OCI-LY7 (cell line): ENCODE results near the gene KLHL3.

Experiments
- EZH2phosphoT487 ChIP-seq: fragments of 200-600 bp; sonication (generic); IDR thresholded peaks from 2 replicates; pipeline ENCODE4 v1.6.1; 2018; ENCODE audit warnings: low read depth, borderline replicate concordance, mild to moderate bottlenecking, mixed run types, antibody characterized with exemption, low read length, moderate library complexity, mixed read lengths
- TF ChIP-seq, protein P1 (sequence below): fragments of 200-600 bp; sonication (generic); conservative IDR thresholded peaks from 2 replicates; pipeline ENCODE4 v1.5.1; 2014; ENCODE audit warnings: mild to moderate bottlenecking, antibody characterized with exemption, low read length, moderate library complexity, mixed read lengths

DNA sequence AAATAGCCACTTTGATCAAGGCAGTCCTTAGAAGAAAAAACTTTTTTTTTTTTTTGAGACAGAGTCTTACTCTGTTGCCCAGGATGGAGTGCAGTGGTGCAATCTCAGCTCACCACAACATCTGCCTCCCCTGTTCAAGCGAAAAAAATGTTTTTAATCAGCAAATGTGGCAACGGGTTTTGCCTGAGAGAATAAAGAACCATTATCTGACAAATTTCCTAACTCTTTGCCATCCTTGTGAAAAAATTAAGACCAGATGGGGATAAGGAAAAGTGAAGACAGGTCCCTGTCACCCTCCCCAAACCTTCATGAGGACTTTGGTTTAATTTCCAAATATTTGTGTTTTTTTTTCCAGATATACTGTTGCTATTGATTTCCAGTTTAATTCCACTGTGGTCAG, 129.5 kb downstream of the KLHL3 start:
- TF ChIP-seq, protein P1, sequence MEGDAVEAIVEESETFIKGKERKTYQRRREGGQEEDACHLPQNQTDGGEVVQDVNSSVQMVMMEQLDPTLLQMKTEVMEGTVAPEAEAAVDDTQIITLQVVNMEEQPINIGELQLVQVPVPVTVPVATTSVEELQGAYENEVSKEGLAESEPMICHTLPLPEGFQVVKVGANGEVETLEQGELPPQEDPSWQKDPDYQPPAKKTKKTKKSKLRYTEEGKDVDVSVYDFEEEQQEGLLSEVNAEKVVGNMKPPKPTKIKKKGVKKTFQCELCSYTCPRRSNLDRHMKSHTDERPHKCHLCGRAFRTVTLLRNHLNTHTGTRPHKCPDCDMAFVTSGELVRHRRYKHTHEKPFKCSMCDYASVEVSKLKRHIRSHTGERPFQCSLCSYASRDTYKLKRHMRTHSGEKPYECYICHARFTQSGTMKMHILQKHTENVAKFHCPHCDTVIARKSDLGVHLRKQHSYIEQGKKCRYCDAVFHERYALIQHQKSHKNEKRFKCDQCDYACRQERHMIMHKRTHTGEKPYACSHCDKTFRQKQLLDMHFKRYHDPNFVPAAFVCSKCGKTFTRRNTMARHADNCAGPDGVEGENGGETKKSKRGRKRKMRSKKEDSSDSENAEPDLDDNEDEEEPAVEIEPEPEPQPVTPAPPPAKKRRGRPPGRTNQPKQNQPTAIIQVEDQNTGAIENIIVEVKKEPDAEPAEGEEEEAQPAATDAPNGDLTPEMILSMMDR = no peak
- TF ChIP-seq EZH2phosphoT487 = no peak
